Thyroid gland (tissue), 4 donors: ENCODE data around the gene RPL36A. TPM values are rescaled to one million over a fixed set of nuclear protein-coding genes. Genes with fewer than 3 reads are reported as not detected.

Experiments used
- DNase-seq, 2 donors: peaks; one replicate each; pipeline ENCODE4 v3.0.0-alpha.2; 2019
- H3K27ac ChIP-seq, 3 donors: fragments of 200-600 bp; sonication (generic); 1 replicate in 2 of 3; 2 replicates in 1 of 3; pipeline ENCODE4 v1.5.1; 2016 to 2019; ENCODE audit warnings: mild to moderate bottlenecking in 1 of 3, moderate library complexity in 1 of 3
- H3K27me3 ChIP-seq: fragments of 200-600 bp; sonication (generic); one replicate; pipeline ENCODE4 v1.5.1; 2019
- H3K36me3 ChIP-seq, 2 donors: fragments of 200-600 bp; sonication (generic); one replicate each; pipeline ENCODE4 v1.5.1; 2016 to 2019
- H3K4me1 ChIP-seq, 2 donors: fragments of 200-600 bp; sonication (generic); one replicate each; pipeline ENCODE4 v1.5.1; 2017 to 2019
- H3K4me3 ChIP-seq, 3 donors: fragments of 200-600 bp; sonication (generic); replicated peaks in 1 of 3; 1 replicate in 2 of 3; 2 replicates in 1 of 3; pipeline ENCODE4 v1.5.1; 2016; ENCODE audit warnings: mild to moderate bottlenecking in 1 of 3
- H3K9me3 ChIP-seq: fragments of 200-600 bp; sonication (generic); one replicate; pipeline ENCODE4 v1.5.1; 2017
- CTCF ChIP-seq, 6 experiments: fragments of 200-600 bp in 3 of 6; fragments of 450-650 bp in 3 of 6; sonication (generic) in 3 of 6; IDR thresholded peaks; one replicate each; pipeline ENCODE4 v1.5.1; 2016 to 2019; ENCODE audit warnings: antibody characterized with exemption in 6 of 6, mild to moderate bottlenecking in 2 of 6, inconsistent platforms in 1 of 6, moderate library complexity in 1 of 6
- POLR2A ChIP-seq, 2 donors: fragments of 450-650 bp; IDR thresholded peaks; one replicate each; pipeline ENCODE4 v1.6.1; 2017; ENCODE audit warnings: antibody characterized with exemption in 2 of 2, mild to moderate bottlenecking in 2 of 2, moderate library complexity in 1 of 2
- WGBS, 2 donors: methylation state at CpG; one replicate each; pipeline ENCODE4 v1.1.5; 2017; 5-methylcytosine and 5-hydroxymethylcytosine counted together
- intact Hi-C: fragments of 100-400 bp; cut with DNase I; formaldehyde crosslinking; loops from one replicate; pipeline ENCODE4 v1.15.1; 2023
- total RNA-seq, 4 donors: library from RNA; depleted of rRNA; stranded (reverse); fragments of >200 nt; gene quantifications; one replicate each; pipeline ENCODE4 v1.2.3, GENCODE V29; 2016

Gene RPL36A
- total RNA-seq, 4 donors from 2014 or later: 258 to 2,076 (median 1,246) TPM

GRCh38 chrX:101365301-101365795, 25.5 kb upstream of the RPL36A start:
- peaks cover 4% of the 10 kb centered on the region for H3K27me3 ChIP-seq
- no peak overlapping the region for H3K4me3 ChIP-seq
- no peaks in the 10 kb centered on the region for H3K9me3 ChIP-seq
- intact Hi-C loops: no loop called here
- no peak overlapping the region for H3K27ac ChIP-seq
- 89 to 93% methylated on average over 1 of the region's 1 CpG for WGBS, 2 donors
- no peaks in the 10 kb centered on the region for H3K36me3 ChIP-seq
- H3K4me1 ChIP-seq: no peaks in the 10 kb centered on the region
- no peak for DNase-seq
- no peak for TF ChIP-seq POLR2A (IDR thresholded peaks at IDR 0.05)
- TF ChIP-seq CTCF (IDR thresholded peaks at IDR 0.05): no peak

- TF ChIP-seq POLR2A (IDR thresholded peaks at IDR 0.05): no peak
- TF ChIP-seq CTCF (IDR thresholded peaks at IDR 0.05): no peak
- no peak overlapping the region for H3K27ac ChIP-seq
- intact Hi-C loops: no loop called here
- no peaks in the 10 kb centered on the region for H3K9me3 ChIP-seq
- no peak for DNase-seq
- peaks cover 4% of the 10 kb centered on the region for H3K27me3 ChIP-seq
- no peaks in the 10 kb centered on the region for H3K36me3 ChIP-seq
- no peak overlapping the region for H3K4me3 ChIP-seq
- H3K4me1 ChIP-seq: no peaks in the 10 kb centered on the region
These were observed 22.0 kb upstream of the RPL36A start for GRCh38 chrX:101368800-101369199.

- DNase-seq: no peak
- WGBS, 2 donors: 74 to 79% methylated on average over 6 of the region's 6 CpGs
- Histone ChIP-seq H3K4me3 (no peak overlapping the region), H3K9me3 (no peaks in the 10 kb centered on the region), H3K27me3 (peaks cover 4% of the 10 kb centered on the region), H3K27ac (no peak overlapping the region), H3K36me3 (no peaks in the 10 kb centered on the region), H3K4me1 (no peaks in the 10 kb centered on the region)
- TF ChIP-seq CTCF (IDR thresholded peaks at IDR 0.05): no peak
- no peak for TF ChIP-seq POLR2A (IDR thresholded peaks at IDR 0.05)
- intact Hi-C loops: no loop called here
These were observed 21.1 kb upstream of the RPL36A start for GRCh38 chrX:101369687-101370086.

GRCh38 chrX:101370888-101371504, 19.8 kb upstream of the RPL36A start:
- TF ChIP-seq POLR2A (IDR thresholded peaks at IDR 0.05) (no peak), CTCF (IDR thresholded peaks at IDR 0.05) (no peak)
- WGBS, 2 donors: 57 to 69% methylated on average over 3 of the region's 3 CpGs
- no peaks in the 10 kb centered on the region for H3K4me1 ChIP-seq
- no peaks in the 10 kb centered on the region for H3K36me3 ChIP-seq
- H3K27me3 ChIP-seq: peaks cover 2% of the 10 kb centered on the region
- no peak overlapping the region for H3K4me3 ChIP-seq
- no peaks in the 10 kb centered on the region for H3K9me3 ChIP-seq
- intact Hi-C loops: no loop called here
- DNase-seq: no peak
- no peak overlapping the region for H3K27ac ChIP-seq

GRCh38 chrX:101377547-101377946, 13.3 kb upstream of the RPL36A start:
- no peak for TF ChIP-seq POLR2A (IDR thresholded peaks at IDR 0.05)
- no peak for TF ChIP-seq CTCF (IDR thresholded peaks at IDR 0.05)
- no peaks in the 10 kb centered on the region for H3K27me3 ChIP-seq
- intact Hi-C loops: no loop called here
- no peak for DNase-seq
- H3K36me3 ChIP-seq: no peaks in the 10 kb centered on the region
- no peaks in the 10 kb centered on the region for H3K9me3 ChIP-seq
- WGBS, 2 donors: 64 to 86% methylated on average over 1 of the region's 1 CpG
- H3K4me1 ChIP-seq: no peaks in the 10 kb centered on the region
- H3K4me3 ChIP-seq: no peak overlapping the region
- H3K27ac ChIP-seq: no peak overlapping the region
